Neural cell (in vitro differentiated cells): ENCODE measurements around the gene KCNAB2. TPM values are rescaled to one million over a fixed set of nuclear protein-coding genes. Genes with fewer than 3 reads are reported as not detected.
"Not testable (repeated sequence)": the region's sequence is repeated elsewhere in the genome, so short reads cannot be mapped to it uniquely, and the experiment has no call there.

Experiments used
- H2AFZ ChIP-seq: fragments of 200-600, 300-800 bp; sonication (generic), shearing (Covaris generic); 2 replicates; pipeline ENCODE4 v1.6.0; 2014; ENCODE audit warnings: low read depth, mild to moderate bottlenecking, antibody characterized with exemption, low read length, moderate library complexity
- H3F3A ChIP-seq: fragments of 200-600 bp; shearing (Covaris generic); 2 replicates; pipeline ENCODE4 v1.6.1; 2016; ENCODE audit warnings: mild to moderate bottlenecking, moderate library complexity, mixed read lengths, antibody characterized with exemption, low read length; ENCODE audit not compliant: insufficient read depth, poor library complexity, severe bottlenecking
- H3K27ac ChIP-seq: fragments of 200-600, 300-800 bp; sonication (generic), shearing (Covaris generic); 2 replicates; pipeline ENCODE4 v1.5.1; 2014; ENCODE audit warnings: mild to moderate bottlenecking, low read length, moderate library complexity
- H3K27me3 ChIP-seq: fragments of 300-800, 200-600 bp; sonication (generic), shearing (Covaris generic); 2 replicates; pipeline ENCODE4 v1.6.0; 2014; ENCODE audit warnings: mild to moderate bottlenecking, low read depth, low read length, moderate library complexity; ENCODE audit not compliant: insufficient read depth
- H3K36me3 ChIP-seq: fragments of 300-800, 200-600 bp; sonication (generic), shearing (Covaris generic); 2 replicates; pipeline ENCODE4 v1.5.1; 2014; ENCODE audit warnings: mild to moderate bottlenecking, antibody characterized with exemption, low read length, moderate library complexity; ENCODE audit not compliant: insufficient read depth
- H3K4me2 ChIP-seq: fragments of 300-800, 200-600 bp; sonication (generic), shearing (Covaris generic); 2 replicates; pipeline ENCODE4 v1.6.0; 2014; ENCODE audit warnings: mild to moderate bottlenecking, low read length
- H3K4me3 ChIP-seq: fragments of 300-800, 200-600 bp; sonication (generic), shearing (Covaris generic); 2 replicates; pipeline ENCODE4 v1.5.1; 2014; ENCODE audit warnings: mild to moderate bottlenecking, low read length, moderate library complexity
- H3K79me2 ChIP-seq: fragments of 200-600 bp; shearing (Covaris generic); replicated peaks from 2 replicates; pipeline ENCODE4 v1.6.0; 2014; ENCODE audit warnings: mild to moderate bottlenecking, low read length, moderate library complexity; ENCODE audit not compliant: insufficient read depth
- H3K9ac ChIP-seq: fragments of 300-800, 200-600 bp; sonication (generic), shearing (Covaris generic); 2 replicates; pipeline ENCODE4 v1.6.1; 2016; ENCODE audit warnings: mild to moderate bottlenecking, low read length, mixed read lengths
- H3K9me2 ChIP-seq: fragments of 200-600 bp; shearing (Covaris generic); 2 replicates; pipeline ENCODE4 v1.6.1; 2016; ENCODE audit warnings: mild to moderate bottlenecking, low read length, mixed read lengths; ENCODE audit not compliant: insufficient read depth
- H3K9me3 ChIP-seq: fragments of 200-600, 300-800 bp; sonication (generic), shearing (Covaris generic); 2 replicates; pipeline ENCODE4 v1.6.1; 2016; ENCODE audit warnings: mild to moderate bottlenecking, mixed run types, low read length, moderate library complexity, mixed read lengths
- H4K20me1 ChIP-seq: fragments of 200-600 bp; shearing (Covaris generic); 2 replicates; pipeline ENCODE4 v1.6.1; 2016; ENCODE audit warnings: mild to moderate bottlenecking, mixed run types; ENCODE audit not compliant: insufficient read depth
- CTCF ChIP-seq: fragments of 450-650 bp; IDR thresholded peaks from 2 replicates; pipeline ENCODE4 v1.5.1; 2014; ENCODE audit warnings: antibody characterized with exemption, mild to moderate bottlenecking, moderate library complexity; ENCODE audit not compliant: poor library complexity, severe bottlenecking
- EP300 ChIP-seq: fragments of 450-650 bp; conservative IDR thresholded peaks from 2 replicates; pipeline ENCODE4 v1.6.1; 2014; ENCODE audit warnings: antibody characterized with exemption, mild to moderate bottlenecking, moderate library complexity; ENCODE audit not compliant: poor library complexity, severe bottlenecking
- EZH2 ChIP-seq: fragments of 200-600, 300-800 bp; shearing (Covaris generic), sonication (generic); IDR thresholded peaks from 2 replicates; pipeline ENCODE4 v1.6.1; 2014; ENCODE audit warnings: antibody characterized with exemption, low read length, borderline replicate concordance, mild to moderate bottlenecking; ENCODE audit not compliant: insufficient read depth, poor library complexity, severe bottlenecking
- MXI1 ChIP-seq: fragments of 450-650 bp; conservative IDR thresholded peaks from 2 replicates; pipeline ENCODE4 v1.6.1; 2014; ENCODE audit warnings: antibody characterized with exemption, mild to moderate bottlenecking; ENCODE audit not compliant: poor library complexity, severe bottlenecking
- POLR2AphosphoS5 ChIP-seq: IDR thresholded peaks from 2 replicates; pipeline ENCODE4 v1.6.1; 2012
- RAD21 ChIP-seq: fragments of 450-650 bp; conservative IDR thresholded peaks from 2 replicates; pipeline ENCODE4 v1.6.1; 2014; ENCODE audit warnings: antibody characterized with exemption, mild to moderate bottlenecking, moderate library complexity
- REST ChIP-seq: IDR thresholded peaks from 2 replicates; pipeline ENCODE4 v1.6.1; 2012; ENCODE audit warnings: borderline replicate concordance
- SMC3 ChIP-seq: fragments of 450-650 bp; conservative IDR thresholded peaks from 2 replicates; pipeline ENCODE4 v1.6.1; 2014; ENCODE audit warnings: antibody characterized with exemption, mild to moderate bottlenecking, moderate library complexity; ENCODE audit not compliant: poor library complexity
- TAF1 ChIP-seq: IDR thresholded peaks from 2 replicates; pipeline ENCODE4 v1.6.1; 2012; ENCODE audit warnings: low read depth
- polyA plus RNA-seq: library from polyadenylated mRNA; depleted of rRNA; stranded (reverse); fragments of >200 nt; gene quantifications from 2 replicates; pipeline ENCODE4 v1.2.3, GENCODE V29; 2014

Gene KCNAB2
- polyA plus RNA-seq, 1 donor from 2014 or later: 11.7 TPM

- TF ChIP-seq EZH2 (no peak), REST (no peak), TAF1 (no peak), POLR2AphosphoS5 (no peak), EP300 (no peak), MXI1 (no peak), RAD21 (no peak), SMC3 (no peak), CTCF (no peak)
- H3K27ac ChIP-seq: no peak overlapping the region
Measured at GRCh38 chr1:6014130-6014999, 31.3 kb upstream of the KCNAB2 start.

DNA sequence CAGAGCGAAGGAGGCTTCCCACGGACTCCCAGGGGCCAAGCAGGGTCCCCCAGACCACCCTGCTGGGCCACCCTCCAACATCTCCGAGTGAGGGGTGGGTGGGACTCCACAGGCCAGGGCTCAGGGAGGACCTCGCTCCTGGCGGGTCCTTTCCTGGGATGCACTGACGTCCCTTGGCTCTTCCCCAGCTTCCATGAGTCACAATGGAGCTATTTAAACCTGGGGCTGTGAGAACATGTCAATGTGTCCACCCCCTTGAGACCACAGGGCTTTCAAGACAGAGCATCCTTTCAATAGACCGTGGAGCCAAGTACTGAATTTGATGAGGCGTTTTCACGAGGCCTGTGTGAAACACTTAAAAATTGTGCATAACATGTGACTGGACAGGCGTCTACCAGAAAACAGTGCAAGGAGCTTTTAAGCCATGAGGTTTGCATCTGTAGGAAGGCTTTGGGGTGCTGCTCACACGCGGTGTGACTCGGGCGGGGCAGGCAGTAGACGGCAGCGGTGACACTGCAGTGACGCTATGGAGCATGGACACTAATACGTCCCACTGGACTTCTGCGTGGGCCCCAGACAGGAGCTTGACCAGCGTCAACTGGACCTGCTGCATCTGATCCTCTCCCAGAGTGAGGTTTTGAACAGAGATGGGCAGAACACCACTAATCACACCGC, 29.4 kb upstream of the KCNAB2 start:
- Histone ChIP-seq H3K4me2 (no peak overlapping the region), H4K20me1 (no peaks in the 10 kb centered on the region), H2AFZ (no peak overlapping the region), H3K27ac (no peak overlapping the region), H3K9ac (no peak overlapping the region), H3K4me3 (no peak overlapping the region), H3K9me2 (no peaks in the 10 kb centered on the region), H3K36me3 (no peaks in the 10 kb centered on the region), H3K27me3 (no peaks in the 10 kb centered on the region), H3K79me2 (no peaks in the 10 kb centered on the region), H3F3A (no peaks in the 10 kb centered on the region), H3K9me3 (no peaks in the 10 kb centered on the region)
- no peak for TF ChIP-seq RAD21

More at GRCh38 chr1:6014130-6014999, 31.3 kb upstream of the KCNAB2 start:
- no peaks in the 10 kb centered on the region for H4K20me1 ChIP-seq
- no peaks in the 10 kb centered on the region for H3K36me3 ChIP-seq
- no peak overlapping the region for H3K9ac ChIP-seq
- no peaks in the 10 kb centered on the region for H3F3A ChIP-seq
- H3K4me3 ChIP-seq: no peak overlapping the region
- H3K4me2 ChIP-seq: no peak overlapping the region
- H3K27me3 ChIP-seq: no peaks in the 10 kb centered on the region
- no peaks in the 10 kb centered on the region for H3K9me3 ChIP-seq
- H3K79me2 ChIP-seq: no peaks in the 10 kb centered on the region
- H2AFZ ChIP-seq: no peak overlapping the region
- H3K9me2 ChIP-seq: no peaks in the 10 kb centered on the region

DNA sequence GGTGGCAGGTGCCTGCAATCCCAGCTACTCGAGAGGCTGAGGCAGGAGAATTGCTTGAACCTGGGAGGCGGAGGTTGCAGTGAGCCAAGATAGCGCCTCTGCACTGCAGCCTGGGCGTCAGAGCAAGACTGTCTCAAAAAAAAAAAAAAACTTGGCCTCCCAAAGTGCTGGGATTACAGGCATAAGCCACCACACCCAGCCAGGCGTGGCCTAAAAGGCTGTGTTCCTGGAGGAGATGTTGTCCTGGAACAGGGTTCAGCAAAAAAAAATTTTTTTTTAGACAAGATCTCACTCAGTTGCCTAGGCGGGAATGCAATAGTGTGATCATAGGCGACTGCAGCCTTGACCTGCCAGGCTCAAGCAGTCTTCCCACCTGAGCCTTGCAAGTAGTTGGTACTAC, 28.0 kb upstream of the KCNAB2 start:
- H3K36me3 ChIP-seq, H3K9ac ChIP-seq, H2AFZ ChIP-seq, H4K20me1 ChIP-seq, H3K27me3 ChIP-seq, H3F3A ChIP-seq, H3K9me2 ChIP-seq, H3K9me3 ChIP-seq, H3K79me2 ChIP-seq, H3K27ac ChIP-seq, H3K4me3 ChIP-seq, H3K4me2 ChIP-seq: not testable (repeated sequence)
